Forelimb muscle (tissue), 1 donor: Measurements from ENCODE around the gene EPB41L1. TPM values are rescaled to one million over a fixed set of nuclear protein-coding genes. Genes with fewer than 3 reads are reported as not detected.

Experiments
- DNase-seq: peaks from one replicate; pipeline ENCODE4 v3.0.0-alpha.2; 2013; ENCODE audit warnings: low read depth
- polyA plus RNA-seq: library from polyadenylated mRNA; unstranded; fragments of 120-200 nt; gene quantifications from one replicate; pipeline ENCODE4 v1.2.1, GENCODE V29; 2013; ENCODE audit not compliant: insufficient read length

Gene EPB41L1
- polyA plus RNA-seq, 1 donor = 23.0 TPM

DNA sequence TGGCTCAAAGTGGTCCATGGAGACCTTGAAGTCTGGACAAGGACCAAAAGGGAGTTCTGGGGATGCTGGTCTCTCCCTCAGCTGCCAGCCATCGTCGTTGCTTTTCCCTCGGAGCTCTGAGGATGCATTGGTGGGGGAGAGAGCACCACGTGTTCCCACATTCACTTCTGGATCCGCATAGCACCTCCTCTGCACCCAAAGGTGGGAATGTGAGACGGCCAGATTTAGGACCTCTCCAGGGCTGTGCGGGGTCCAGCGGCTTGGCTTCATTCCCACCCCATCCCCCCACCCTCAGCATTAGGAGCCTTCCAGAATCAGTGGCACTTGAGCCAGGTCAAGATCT is 1.1 kb downstream of the EPB41L1 start:
- DNase-seq = no peak

DNA sequence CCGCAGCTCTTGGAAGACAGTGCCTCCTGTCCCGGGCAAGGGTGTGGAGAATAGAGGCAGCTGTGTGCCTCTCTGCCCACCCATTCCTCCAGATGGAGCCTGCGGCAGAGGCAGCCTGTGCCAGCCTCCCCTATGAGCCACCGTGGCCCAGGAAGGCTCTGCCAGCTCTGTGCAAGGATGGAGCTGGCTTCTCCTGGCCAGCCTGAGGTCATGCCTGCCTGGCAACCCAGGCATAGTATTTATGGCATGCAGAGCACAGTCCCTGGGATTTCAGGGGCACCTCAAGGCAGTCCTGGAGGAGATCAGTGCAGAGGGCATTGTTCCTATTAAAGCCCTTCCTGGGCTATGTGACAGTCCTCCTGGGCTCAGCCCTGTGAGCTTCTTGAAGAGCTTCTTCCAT is 1.5 kb downstream of the EPB41L1 start:
- DNase-seq = no peak

DNA sequence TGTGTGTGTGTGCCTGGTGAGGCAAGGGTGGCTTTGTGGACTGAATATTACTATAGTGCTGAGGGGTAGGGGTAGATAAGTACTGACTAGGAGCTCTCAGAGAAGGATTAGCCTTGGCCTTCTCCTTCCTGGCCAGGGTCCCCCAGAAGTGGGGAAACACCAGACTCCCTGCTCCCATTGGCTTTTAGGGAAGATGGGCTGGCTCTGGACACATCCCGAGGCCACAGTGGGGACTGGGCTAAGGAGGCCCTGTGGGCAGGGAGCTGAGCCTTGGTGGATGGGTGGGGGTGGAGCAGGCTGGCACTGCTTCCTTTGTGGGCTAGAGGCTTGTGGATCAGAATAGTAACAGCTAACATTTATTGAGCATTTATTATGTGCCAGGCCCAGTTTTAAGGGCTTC is 3.1 kb downstream of the EPB41L1 start:
- no peak for DNase-seq

DNA sequence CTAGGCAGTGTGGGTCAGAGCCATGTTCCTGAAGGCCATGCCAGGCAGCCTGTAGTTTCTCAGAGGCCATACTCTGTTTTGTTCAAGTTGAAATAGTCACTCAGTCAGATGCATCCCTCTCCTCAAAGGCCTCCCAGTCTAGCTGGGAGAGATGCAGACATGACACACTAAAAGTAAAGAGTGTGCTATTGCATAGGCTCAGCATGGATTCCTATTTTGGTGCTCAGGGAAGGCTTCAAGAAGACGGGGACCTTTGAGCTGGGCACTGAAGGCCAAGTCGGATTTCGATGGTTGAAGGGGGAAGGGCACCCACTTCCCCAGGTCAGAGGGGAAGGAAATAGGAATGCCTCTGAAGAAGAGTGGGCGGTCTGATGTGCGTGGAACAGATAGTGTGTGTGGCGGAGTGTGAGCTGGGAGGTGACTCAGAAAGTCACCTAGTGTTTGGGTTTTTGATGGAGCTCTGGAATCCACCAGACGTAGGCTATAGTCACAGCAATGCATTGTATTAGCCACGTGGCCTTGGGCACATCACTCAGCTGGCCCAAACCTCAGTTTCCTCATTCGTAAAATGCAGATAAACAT is 3.7 kb downstream of the EPB41L1 start:
- DNase-seq = no peak

DNA sequence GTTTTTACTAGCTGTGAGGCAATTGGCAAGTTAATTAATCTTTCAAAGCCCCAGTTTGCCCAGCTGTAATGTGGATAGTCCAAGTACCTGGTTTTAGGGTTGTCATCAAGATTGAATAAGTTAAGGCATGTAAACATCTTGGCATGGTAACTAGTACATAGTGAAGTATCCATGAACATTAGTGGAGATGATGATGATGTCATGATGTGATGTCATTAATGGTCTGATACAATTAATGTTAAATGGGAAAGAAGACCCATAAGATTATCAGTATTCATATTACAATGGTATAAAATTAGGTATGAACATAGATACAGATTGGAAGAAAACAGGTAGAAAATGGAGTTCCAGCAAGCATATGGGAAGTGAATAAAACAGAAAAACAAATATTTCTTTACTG is 5.3 kb downstream of the EPB41L1 start:
- DNase-seq = no peak

DNA sequence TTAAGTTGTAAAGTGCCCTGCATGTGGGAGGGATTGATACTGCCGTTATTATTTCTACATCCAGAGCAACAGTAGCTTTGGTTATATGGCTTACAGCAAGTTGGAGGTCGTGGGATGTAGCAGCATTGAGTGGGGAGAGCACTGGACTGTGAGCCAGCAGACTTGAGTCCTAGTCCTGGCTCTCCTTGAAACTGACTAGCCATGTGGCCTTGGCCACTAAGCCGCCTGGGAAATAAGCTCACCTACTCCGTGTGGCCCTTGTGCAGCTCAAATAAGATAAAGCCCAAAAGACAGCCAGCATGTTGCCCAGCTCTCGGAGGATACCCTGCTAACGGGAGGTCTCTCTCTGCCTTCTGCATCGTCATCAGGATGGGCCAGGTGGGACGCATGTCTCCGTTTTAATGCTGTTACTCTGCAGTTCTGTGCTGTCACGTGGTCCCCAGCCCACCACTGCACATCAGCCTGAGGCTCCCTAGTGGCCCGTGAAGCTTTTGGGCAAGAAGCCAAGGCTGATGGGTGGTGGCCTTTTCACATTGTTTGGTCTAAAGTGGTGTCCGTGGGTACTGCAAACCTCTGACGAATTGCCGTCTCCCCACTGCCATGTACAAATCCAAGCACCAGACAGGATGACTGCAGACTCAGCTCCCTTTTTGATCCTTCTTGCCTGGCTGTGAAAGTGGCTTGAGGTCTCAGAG is 7.9 kb downstream of the EPB41L1 start:
- DNase-seq = no peak

DNA sequence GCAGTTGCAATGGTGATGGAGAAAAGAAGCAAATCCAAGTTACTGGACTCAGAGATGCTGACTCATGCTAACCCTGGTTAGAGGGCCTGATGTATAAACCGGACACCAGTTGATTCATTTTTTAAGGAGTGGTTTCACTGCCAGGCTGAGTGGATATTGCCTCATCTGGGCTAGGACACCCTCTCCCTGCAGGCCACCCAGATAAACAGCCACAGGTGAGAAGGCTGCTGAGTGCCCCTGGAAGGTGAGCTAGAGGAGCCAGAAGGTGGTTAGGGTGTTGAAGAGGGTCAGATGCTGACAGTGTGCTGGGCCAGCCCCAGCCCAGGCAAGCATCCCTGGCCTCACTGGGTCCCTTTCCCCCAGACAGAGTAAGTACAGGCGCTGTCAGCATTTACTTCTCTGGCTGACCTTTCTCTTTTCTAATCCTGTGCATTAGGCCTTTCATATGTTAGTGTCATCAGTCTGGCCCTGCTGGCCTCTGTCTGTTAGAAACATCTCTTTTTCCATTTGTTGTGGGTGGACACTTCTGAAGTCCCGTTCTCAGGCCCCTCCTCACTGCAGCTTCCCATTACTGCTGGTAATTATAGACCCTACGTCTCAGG is 13.5 kb downstream of the EPB41L1 start:
- peak; percentile 29 for DNase-seq

DNA sequence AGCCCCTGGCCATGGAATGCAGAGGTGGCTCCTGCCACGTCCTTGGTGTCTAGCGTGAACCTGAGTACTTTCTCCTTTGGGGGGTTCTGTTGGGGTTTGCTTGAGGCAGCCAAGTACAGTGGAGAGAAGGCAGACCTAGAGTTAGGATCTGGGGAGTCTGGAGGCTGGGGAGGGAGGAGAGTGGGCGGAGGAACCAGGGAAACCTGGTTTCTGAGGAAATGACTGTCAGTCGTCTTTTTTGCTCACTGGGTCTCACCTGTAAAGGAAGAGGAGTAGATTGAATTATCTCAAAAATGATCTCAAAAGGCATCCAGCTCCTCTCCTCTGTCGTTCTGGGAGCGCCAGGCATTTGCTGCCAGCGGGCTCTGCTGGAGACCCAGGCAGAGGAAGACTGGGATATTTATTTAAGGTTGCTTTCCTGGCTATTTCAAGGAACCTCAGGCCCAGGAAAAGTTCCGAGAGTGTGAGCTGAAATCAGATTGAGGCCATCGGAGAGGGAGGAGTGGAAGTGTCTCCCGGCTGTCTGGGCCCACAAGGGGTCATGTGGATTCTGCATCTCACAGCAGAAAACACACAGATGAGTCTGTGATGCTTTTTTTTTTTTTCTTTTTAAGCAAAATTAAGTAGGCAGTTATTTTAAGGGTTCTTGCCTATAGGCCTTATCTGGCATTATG is 16.1 kb downstream of the EPB41L1 start:
- no peak for DNase-seq

DNA sequence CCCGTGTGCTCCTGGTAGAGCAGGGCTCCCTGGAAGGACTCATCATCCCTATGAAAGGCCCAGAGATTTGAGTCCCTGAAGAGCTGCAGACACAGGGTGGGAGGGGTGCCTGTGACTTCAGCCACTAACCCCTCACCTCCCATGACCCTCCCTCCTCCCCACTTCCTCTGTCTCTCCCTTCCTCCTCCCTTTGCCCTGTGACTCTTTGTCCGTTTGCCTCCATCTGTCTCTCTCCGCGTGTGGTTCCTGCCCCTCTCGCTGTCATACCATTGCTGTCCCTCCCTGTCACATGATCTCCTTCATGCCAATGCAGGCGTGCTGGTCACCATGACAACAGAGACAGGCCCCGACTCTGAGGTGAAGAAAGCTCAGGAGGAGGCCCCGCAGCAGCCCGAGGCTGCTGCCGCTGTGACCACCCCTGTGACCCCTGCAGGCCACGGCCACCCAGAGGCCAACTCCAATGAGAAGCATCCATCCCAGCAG is 19.0 kb downstream of the EPB41L1 start:
- DNase-seq = no peak

DNA sequence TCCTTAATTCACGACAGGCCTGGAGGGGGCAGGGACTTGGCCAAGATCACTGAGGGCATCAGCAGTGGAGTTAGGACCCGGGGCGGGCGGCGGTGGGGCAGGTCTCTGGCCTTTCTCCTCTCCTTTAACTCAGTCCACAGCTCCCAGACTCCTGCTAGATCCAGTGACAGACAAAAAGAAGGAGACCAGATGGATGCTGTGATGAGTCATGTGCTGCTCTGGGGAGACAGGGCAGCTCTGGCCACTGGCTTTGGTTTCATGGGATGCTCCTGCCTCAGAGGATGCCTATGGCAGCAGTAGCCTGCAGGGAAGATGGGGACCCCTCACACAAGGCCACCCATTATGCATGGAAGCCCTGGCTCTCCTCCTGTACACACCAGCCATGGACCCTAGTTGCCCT is 20.5 kb downstream of the EPB41L1 start:
- DNase-seq = no peak

DNA sequence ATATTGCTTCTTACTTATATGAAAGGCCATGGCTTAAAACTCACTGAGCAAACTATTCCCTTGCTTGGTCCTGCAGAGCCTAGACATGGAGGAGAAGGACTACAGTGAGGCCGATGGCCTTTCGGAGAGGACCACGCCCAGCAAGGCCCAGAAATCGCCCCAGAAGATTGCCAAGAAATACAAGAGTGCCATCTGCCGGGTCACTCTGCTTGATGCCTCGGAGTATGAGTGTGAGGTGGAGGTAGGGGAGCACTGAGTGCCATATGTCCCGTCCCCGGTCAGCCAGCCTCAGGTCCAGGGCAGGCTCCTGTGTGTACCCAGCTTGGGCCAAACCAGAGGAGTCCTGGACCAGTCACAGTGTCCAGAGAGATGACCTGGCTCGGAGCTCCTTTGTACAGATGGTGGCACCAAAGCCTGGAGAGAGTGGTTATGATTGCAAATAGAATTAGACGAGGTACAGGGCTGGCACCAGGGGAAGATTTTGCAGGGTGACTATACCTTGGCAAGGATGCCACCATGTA is 21.0 kb downstream of the EPB41L1 start:
- no peak for DNase-seq

DNA sequence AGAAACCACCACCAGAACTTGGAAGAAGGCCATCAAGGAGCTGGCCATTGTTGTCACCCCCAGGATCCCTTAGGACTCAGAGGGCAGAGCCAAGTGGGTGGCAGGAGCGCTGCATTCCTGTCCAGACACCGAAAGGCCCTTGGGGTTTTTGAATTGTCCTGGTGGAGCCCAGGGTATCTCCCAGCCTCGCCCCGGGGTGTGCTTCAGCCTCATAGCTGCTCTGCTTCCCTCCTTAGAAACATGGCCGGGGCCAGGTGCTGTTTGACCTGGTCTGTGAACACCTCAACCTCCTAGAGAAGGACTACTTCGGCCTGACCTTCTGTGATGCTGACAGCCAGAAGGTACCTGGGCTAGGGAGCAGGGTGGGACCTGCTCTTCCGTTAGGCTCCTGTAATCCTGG is 23.2 kb downstream of the EPB41L1 start:
- no peak for DNase-seq

DNA sequence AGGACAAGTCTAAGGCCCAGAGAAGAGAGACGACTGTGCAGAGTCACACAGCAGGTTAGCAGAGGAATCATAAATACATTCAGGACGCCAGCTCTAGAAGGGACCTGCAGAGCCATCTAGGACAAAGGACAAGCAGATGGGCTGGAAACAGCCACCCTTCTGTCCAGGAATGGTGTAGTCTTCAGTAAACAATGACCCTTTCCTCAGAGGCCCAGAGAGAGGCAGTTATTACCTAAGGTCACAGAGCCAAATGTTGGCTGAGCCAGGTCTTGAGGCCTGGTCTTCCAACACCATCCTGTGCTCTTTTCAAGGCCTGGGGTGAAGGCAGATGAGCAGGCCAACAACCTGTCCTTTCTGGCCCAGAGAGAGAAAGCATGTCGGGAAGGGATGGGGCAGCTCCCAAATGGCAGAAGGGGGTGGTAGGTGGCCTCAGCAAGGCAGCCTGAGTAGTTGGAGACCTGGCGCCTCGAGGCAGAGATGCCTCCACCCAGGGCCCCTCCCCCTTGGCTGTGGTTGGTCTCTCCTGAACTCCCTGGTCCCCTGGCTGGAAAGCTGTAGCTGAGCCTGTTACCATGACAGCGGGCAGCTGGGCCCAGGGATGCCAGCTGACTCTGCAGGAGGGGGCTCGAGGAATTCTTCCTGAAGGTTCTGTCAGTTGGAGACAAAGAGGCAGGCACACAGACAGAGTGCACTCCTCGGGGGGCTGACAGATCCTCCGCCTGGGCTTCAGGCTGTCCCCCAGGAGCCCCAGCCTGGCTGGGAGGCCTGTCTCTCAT is 24.8 kb downstream of the EPB41L1 start:
- no peak for DNase-seq

DNA sequence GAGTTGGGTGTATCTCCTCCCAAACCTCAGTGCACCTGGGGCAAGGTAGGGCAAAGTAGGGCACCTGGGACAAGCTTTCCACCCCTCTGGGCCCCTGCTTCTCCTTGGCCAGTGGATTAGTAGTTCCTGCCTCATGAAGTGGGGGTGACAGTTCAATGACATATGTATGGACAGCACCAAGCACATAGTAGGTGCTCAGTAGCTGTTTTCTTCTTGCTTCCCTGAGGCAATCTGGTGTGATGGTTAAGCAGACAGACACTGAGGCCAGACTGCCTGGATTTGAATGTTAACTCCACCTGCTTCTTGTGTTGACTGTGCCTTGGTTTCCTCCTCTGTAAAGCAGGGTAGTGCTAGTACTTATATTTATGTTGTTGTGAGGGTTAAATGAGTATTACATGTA is 25.8 kb downstream of the EPB41L1 start:
- DNase-seq = no peak

DNA sequence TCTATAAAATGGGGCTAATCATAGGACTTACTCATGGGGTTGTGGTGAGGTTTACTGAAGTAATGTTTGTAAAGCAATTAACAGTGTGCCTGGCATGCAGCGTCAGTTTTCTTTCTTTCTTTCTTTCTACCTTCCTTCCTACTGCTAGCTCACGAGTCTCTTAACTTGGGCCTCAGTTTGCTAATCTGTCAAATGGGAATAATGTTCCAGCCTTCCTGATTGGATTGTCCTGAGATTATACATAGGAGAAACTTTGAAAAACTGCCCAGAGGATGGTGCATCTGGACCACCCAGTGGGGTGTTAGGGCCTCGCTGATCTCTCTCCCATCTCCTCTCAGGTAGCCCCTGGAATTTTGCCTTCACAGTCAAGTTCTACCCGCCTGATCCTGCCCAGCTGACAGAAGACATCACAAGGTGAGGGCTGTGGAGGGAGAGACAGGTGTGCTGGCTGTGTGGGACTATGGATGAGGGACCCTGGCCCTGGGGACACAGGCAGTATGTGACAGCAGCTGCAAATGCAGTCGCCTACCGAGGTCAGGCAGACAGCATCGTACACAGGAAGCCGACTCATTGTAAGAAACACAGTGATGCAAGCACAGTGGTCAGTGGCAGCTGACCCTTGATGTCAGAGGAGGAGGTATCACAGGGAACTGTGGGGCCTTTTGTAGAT is 27.5 kb downstream of the EPB41L1 start:
- DNase-seq = no peak

DNA sequence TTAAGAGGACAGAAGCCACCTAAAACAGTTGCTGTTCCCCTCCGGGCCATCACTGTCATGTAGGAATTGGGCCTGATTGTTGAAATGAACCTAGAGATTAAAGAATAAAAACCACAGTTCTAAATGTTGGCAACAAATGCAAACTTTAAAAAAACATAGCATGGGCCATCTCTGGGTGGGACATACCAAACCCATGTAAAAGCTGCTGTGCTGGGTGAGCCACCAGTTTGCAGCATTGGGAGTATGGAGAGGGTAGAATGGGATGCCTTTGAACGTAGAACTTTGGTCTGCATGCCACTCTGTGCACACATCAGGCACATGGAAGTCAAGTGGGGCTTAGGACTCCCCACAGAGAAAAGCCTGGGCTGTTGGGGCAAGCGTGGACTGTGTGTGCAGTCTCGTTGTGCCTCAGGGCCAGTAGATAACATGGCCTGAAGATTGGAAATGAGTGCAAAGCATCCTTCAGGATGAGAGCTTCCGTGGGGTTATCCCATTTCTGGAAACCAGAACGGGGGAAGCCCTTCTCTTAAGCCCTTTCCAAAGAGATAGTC is 28.1 kb downstream of the EPB41L1 start:
- no peak for DNase-seq

DNA sequence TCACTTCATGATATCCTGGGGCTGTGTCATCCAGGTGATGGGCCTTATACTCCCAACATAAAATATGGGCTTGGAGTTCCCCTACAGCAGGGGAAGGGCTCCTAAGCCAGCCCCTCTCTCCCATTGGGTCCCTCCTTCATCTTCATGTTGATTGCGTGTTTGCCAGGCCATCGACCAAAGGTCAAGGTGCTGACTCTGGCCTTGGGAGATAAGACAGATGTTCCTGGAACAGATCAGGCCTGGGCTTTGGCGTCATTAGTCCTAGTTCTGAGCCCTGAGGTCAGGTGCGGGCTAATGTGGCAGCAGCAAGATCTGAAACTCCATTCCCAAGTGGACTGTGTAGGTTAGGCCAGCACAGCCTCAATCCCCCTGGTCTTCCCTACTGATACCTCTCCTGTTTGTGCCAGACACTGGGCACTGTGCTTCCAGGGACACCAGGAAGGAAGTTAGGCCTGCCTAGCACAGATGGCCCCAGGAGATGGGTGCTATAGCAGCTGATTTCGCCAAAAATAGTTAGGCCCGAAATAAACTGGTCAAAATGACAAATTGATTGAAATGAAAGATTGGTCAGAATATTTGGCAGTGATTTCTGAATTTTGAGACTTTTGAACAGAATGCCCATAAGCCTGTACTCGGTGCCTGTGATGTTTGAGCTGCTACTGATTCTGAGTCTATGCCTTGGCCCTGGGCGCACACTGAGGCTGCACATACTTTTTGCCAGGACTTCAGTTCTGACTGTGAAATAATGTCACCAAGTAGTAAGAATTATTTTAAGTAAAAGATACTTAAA is 28.8 kb downstream of the EPB41L1 start:
- no peak for DNase-seq

DNA sequence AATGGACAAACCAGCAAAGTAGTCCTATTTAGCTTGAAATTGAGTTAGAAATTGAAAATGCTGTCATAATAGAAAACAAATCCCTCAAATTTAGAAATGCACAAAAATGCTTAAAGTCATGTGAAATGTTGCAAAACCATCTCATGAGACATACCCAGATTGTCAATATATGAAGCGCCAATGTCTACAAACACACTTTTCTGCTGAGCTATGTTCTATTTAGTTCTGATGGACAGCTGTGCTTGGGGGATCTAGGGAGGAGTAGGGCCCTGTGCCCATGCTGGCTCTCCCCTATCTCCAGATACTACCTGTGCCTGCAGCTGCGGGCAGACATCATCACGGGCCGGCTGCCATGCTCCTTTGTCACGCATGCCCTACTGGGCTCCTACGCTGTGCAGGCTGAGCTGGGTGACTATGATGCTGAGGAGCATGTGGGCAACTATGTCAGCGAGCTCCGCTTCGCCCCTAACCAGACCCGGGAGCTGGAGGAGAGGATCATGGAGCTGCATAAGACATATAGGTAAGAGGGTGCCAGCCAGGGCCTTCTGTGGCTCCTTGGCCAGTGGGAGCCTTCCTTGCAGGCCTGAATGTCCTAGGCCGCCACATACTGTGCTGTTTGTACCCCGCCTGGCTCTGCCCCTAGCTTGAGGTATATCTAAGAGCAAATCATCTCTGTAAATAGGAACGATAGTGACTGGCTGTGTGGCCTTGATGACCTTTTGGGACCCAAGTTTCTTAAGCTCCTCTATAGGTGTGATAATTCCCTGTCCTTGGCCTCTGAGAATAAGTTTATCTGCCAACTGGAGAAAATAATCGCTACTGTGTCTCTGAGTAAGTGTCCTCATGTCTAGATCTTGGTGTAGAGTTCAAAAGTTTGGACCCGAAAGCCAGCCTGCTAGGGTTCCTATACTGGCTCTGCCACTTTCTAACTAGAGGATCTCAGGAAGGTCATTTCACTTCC is 30.6 kb downstream of the EPB41L1 start:
- DNase-seq = no peak
